NCI-H82 treated with DMSO at 0.1 percent for 48 hours (cell line): ENCODE measurements around the gene KPNA5.
"Not testable (repeated sequence)": the region's sequence is repeated elsewhere in the genome, so short reads cannot be mapped to it uniquely, and the experiment has no call there.

Experiments
- DNase-seq: peaks from one replicate; lab custom pipeline; 2025; ENCODE audit not compliant: unreplicated experiment; lab: John Stamatoyannopoulos, UW

The KPNA5 gene

GRCh38 chr6:116680880-116681672, at the start of gene KPNA5:
Gene KPNA5, plus strand, starts transcription at chr6:116681211. Its CDS starts 124 bp downstream, at chr6:116681335.
- peak; percentile 84 for DNase-seq

DNA sequence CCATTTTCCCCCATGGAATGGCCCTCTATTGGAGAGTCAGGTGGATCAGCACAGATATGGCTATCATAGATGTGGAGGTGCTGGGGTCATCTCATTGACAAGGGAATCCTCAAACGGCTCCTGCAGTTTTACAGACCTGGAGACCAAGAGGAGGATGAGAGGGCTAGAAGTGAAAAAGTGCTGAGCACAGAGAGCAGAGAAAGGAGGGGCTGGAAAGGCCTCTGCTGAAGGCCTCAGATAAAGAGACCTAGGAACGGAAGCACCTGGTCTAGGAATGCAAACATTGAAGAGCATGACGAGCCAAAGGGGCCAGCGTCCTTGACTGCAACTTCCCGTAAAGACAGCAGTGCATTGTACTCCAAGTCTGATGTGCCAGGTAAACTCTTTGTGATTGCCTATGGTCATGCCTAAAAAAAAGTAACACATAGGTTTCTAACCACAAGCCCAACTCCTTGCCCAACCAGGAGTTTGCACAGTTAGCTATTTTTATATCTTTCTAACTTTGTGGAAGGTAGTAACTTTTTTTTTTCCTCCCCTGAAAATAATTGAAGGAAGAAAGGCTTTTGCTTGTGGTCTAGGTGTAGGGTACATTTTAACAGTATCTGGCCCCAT, 49.5 kb upstream of the KPNA5 start:
- DNase-seq = no peak

GRCh38 chr6:116633685-116634084, 47.3 kb upstream of the KPNA5 start:
- no peak for DNase-seq

DNA sequence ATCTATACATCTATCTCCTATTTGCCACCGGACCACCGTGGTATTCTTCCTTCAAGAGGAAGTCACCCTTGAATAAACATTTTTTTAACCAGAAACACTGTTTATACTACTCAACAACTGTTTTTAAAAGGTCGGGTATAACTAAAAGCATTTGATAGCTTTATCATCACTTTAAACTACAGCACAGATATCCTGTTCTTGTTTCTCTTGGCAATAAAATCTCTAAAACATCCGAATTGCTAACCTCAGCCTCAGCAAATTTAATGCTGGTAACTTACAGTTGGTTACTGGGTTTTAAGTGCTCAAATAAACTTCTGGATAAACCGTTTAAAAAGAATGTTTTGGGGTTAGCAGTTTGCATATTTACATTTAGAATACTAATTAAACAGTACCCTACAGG, 32.9 kb upstream of the KPNA5 start:
- DNase-seq = no peak

- DNase-seq = no peak
Measured at GRCh38 chr6:116649129-116649528, 31.9 kb upstream of the KPNA5 start.

DNA sequence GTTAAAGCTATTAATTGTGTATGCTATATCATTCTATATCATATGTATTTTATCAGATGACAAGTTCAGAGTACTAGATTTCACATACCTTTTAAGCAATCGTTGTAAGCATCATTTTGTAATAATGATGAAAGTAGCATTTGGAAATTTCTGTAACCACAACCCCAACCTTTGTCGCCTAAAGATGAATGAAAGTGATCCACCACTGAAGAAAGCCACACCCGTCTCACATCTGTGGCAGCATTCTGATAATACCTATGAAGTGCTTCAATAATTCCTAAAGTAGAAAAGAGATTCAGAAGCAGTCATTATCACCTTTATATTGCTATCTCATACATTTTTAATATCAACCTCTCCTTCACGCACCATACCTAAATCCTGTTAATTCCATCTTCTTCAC, 29.1 kb upstream of the KPNA5 start:
- no peak for DNase-seq

- DNase-seq = no peak
Measured at GRCh38 chr6:116661594-116661993, 19.4 kb upstream of the KPNA5 start.

DNA sequence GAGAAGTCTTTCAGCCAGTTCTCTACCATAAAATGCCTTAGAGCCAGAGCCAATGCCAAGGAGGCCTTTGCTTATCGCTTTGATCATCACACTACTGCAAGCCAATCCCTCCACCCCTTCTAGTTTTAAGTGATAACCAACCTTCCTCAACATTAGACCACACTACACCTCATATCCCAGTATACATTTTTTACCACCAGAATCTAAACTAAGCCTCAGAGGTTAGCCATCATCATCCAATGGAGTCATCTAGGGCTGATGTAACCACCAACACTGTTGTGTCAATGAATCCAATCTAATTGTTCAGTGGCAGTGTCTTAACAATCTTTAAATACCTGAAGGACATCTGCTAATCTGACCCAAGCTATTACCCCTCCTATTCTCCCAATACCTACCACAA, 18.8 kb upstream of the KPNA5 start:
- DNase-seq = no peak

- no peak for DNase-seq
Measured at GRCh38 chr6:116663308-116663707, 17.7 kb upstream of the KPNA5 start.

DNA sequence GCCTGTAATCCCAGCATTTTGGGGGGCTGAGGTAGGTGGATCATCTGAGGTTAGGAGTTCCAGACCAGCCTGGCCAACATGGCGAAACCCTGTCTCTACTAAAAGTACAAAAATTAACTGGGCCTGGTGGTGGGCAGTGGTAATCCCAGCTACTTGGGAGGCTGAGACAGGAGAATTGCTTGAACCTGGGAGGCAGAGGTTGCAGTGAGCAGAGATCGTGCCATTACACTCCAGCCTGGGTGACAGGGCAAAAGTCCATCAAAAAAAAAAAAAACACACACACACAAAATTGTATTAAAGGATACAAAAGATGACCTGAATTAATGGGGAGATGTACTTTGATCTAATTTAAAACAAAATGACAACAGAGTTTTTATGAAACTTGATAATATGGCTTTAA, 16.8 kb upstream of the KPNA5 start:
- not testable (repeated sequence) for DNase-seq

DNA sequence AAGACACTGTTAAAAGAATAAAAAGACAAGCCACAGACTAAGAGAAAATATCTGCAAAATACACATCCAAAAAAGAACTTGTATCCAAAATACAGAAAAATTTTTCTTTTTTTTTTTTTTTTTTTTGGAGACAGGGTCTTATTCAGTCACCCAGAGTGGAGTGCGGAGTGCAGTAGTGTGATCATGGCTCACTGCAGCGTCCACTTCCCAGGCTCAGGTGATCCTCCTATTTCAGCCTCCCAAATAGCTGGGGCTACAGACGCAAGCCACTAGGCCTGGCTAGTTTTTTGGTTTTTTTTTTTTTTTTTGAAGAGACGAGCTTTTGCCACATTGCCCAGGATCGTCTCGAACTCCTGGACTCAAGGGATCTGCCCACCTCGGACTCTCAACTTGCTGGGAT, 15.5 kb upstream of the KPNA5 start:
- DNase-seq = no peak

GRCh38 chr6:116666869-116667268, 14.1 kb upstream of the KPNA5 start:
- DNase-seq = no peak

GRCh38 chr6:116667623-116668022, 13.4 kb upstream of the KPNA5 start:
- no peak for DNase-seq

DNA sequence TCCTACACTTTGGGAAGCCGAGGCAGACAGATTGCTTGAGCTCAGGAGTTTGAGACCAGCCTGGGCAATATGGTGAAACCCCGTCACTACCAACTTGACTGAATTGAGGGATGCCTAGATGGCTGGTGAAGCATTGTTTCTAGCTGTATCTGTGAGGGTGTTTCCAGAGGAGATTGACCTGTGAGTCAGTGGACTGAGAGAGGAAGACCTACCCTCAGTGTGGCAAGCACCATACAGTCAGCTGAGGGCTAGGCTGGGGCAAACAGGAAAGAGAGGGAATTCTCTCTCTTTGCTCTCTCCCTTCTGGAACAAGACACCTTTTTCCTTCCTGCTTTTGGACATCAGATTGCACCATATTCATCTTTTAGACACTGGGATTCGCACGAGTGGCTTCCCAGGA, 8.7 kb upstream of the KPNA5 start:
- DNase-seq = no peak

DNA sequence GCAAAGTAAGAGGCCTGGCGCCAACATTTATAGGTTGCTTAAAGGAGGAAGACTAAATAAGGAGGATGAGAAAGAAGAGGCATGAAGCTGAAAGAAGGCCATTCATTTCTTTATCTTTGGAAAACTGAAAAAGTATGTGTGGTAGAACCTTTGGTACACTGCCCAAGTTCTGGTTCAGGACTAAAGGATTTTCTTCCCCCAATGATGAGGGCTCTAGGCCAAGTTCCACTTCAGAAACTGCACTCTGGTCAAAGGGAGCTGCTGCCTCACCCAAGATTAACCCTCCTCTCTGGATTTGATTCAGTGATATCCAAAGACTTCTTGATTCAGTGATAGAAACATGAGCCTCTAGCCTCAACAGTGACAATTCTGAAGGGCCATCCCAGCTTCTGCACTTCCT, 5.0 kb upstream of the KPNA5 start:
- DNase-seq = no peak

GRCh38 chr6:116682334-116682712, 1.3 kb downstream of the KPNA5 start:
- DNase-seq = no peak

DNA sequence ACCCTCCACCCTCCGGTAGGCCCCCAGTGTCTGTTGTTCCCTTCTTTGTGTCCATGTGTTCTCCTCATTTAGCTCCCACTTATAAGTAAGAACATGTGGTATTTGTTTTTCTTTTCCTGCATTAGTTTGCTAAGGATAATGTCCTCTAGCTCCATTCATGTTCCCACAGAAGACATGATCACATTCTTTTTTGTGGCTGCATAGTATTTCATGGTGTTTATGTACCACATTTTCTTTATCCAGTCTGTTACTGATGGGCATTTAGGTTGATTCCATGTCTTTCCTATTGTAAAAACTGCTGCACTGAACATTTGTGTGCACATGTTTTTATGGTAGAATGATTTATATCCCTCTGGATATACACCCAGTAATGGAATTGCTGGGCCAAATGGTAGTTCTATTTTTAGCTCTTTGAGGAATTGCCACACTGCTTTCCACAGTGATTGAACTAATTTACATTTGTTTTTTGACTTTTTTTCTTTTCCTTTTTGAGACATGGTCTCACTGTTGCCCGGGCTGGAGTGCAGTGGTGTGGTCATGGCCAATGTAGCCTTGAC, 4.5 kb downstream of the KPNA5 start:
- no peak for DNase-seq

DNA sequence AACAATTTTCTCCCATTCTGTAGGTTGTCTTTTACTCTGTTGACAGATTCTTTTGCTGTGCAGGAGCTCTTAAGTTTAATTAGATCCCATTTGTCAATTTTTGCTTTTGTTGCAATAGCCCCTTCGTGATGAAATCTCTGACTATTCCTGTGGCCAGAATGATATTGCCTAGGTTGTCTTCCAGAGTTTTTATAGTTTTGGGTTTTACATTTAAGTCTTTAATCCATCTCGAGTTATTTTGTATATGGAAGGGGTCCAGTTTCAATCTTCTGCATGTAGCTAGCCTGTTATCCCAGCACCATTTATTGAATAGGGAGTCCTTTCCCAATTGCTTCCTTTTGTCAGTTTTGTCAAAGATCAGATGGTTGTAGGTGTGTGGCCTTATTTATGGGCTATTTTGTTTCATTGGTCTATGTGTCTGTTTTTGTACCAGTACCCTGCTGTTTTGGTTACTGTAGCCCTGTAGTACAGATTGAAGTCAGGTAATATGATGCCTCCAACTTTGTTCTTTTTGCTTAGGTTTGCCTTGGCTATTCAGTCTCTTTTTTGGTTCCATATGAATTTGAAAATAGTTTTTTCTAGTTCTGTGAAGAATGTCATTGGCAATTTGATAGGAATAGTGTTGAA, 5.6 kb downstream of the KPNA5 start:
- not testable (repeated sequence) for DNase-seq

DNA sequence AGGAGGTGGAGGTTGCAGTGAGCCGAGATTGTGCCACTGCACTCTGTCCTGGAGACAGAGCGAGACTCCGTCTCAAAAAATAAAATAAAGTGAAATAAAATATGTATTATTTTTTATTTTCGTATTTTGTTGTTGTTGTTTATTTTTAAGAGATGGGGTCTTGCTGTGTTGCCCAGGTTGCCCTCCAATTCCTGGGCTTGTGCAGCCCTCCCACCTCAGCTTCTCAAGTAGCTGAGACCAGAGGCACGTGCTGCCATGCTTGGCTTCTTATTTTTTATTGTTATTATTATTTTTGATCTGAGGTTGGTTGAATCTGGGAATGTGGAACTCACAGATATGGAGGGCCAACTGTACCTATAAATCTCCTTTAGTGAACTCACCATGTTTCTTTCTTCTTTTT, 10.1 kb downstream of the KPNA5 start:
- DNase-seq = no peak

- not testable (repeated sequence) for DNase-seq
Measured at GRCh38 chr6:116692873-116693272, 11.9 kb downstream of the KPNA5 start.

GRCh38 chr6:116693275-116693674, 12.3 kb downstream of the KPNA5 start:
- not testable (repeated sequence) for DNase-seq

DNA sequence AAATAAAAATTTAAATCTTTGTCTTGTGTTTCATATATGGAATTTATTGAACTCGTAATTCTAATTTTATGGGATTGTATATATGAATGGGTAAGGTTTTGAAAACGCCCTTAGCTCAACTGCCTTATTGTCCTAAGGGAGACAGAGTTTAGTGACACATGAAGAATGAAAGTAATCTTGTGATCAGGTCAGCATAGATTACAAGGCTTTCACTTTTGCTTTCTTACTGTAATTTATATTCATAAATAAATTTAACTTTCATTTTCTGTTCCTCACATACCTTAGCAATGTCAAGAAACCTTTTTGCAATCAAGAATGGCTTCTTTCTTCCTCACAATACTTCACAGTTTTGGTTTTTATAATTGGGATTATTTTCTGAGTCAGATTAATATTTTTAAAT, 14.4 kb downstream of the KPNA5 start:
- no peak for DNase-seq
